Activated CD4-positive, alpha-beta T cell treated with anti-CD3 and anti-CD28 coated beads, Interleukin-2, Interleukin-4, amounts not matched to agents 100 ng/mL and 50 ng/mL, durations not matched to agents 16 hours and 8 hours (primary cell): Measurements from ENCODE around the gene SUPT3H.
"Not testable (repeated sequence)": the region's sequence is repeated elsewhere in the genome, so short reads cannot be mapped to it uniquely, and the experiment has no call there.

ENCODE experiments used
- DNase-seq: peaks from one replicate; pipeline ENCODE4 v3.0.0-alpha.2; 2020; ENCODE audit warnings: low spot score

Gene SUPT3H

DNA sequence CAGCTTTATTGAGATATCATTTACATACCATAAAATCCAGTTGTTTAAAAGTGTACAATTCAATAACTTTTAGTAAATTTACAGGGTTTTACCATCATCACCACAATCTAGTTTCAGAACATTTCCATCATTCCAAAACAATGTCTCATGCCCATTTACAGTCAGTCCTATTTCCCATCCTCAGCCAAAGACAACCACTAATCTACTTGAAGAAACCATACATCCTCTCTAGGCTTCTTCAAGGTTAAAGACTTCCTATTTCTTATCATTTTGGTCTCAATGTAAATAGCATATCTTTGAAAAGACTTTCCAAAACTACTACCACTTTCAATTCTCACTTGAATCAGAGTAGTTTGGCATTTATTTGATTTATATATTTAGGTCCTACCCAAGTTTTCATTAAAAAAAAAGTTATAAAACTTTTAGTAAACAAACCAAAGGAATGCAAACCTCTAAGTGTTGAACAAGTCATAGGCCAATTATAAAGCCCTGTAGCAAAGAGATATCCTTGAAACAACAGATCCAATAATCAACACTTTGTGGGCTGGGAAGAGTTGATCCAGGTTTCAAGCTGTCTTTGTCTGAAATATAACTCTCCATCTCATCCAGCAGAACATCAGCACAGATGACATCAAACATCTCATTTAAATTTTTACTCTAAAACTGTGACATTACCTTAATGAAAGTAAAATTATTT, 260.9 kb downstream of the SUPT3H start:
- peak; percentile 25 for DNase-seq

DNA sequence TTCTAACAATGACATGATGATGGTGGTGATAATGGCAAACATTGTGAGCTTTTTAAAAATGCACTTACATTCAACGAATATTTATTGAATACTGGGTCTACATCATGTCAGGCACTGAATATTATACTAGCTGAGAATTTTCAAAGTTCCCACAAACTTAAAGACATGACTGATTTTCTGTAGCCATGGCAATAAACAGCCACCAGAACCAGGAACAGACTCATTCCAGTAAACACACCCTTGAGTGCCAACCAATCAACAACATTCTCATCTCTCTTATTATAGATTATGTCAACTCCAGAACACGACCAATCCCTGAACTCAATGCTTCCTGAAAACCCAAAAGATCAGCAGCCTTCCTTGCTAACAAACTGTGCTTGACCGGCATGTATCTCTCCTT, 262.0 kb downstream of the SUPT3H start:
- no peak for DNase-seq

DNA sequence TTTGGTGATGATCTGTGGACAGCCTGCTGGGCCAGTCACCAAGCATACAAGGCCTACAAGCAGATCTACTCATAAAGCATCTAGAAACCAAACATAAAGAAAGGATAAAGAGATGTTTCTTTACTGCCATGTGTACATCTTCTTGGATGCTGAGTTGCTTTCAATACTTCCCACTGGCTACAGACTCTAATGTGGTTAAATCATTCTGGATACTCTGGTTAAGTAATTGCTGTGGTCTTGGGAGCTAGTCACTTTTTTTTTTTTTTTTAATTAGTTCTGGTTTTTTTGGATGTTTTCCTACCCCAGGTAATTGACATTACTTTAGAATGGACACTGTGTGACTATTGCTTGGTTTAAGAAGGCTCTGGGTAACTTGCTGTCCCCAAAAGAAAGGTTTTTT, 265.0 kb downstream of the SUPT3H start:
- no peak for DNase-seq

DNA sequence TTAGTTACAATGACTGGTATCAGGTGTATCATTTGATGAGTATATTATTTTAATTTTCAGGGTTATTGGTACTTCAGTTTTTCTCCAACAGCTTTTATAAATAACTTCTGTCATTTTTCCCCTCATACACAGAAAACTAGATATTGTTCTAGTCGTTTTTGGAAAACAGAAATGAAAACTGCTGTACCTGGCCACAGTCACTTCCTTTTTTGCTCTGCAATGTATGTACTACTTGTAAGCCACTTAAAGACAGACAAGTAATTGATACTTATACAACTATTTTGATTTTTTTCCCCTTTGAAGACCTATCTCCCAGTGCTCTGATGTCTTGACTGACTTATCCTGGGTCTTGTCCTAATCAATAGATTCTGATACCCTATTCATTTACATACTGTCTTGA, 268.2 kb downstream of the SUPT3H start:
- no peak for DNase-seq

DNA sequence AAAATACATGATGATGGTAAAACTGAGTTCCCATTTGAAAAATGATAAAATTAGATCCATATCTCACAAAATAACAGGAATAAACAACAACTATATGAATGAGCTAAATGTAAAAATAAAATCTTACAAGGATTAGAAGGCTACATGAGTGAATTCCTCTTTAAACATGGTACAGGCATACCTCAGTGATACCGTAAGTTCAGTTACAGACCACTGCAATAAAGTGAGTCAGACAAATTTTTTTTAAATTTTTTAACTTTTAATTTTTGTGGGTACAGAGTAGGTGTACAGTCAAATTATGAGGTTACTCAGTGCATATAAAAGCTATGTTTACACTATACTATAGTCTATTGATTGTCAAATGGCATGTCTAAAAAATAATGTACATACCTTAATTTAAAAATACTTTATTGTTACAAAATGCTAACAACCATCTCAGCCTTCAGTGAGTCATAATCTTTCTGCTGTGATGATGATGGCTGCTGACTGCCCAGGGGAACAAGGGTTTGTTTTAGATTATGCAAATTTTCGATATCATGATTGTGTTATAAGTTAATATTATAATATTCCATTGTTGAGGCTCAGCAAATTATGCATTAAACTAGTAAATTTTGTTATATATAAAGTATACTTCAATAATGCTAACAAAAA, 272.4 kb downstream of the SUPT3H start:
- DNase-seq: no peak

DNA sequence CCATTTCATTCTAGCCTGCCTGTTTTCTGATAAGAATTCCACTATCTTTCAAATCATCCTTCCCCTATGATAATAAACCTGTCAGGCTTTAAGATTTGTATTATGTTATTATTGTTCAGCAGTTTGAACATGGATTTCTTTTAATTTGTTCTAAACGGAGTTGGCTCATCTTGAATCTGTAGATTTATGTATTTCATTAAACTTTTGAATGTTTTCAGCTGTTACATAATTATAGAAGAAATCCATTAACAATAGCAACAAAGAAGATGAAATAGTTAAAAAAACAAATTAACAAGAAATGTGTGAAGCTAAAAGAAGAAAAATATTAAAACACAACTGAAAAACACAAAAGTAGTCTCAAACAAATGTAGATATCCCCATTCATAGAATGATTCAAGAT, 273.3 kb downstream of the SUPT3H start:
- DNase-seq: no peak

DNA sequence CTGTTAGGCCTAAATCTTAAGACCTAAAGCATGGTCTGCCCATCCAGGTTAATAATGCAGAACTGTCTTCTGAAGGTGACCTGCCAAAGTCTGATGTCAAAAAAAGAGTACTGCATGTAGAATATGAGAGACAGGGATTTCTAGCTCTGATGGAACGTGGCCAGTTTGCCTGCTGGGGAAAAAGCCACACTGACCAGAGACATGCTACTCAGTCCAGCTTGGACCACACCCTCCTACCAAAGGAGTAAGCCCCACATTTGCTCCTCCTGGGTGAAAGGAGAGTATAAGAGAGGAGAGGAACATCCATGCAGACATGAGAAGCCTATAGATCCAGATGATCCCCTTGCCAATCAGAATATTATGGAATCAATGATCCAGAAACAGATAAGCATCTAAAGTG, 279.5 kb downstream of the SUPT3H start:
- no peak for DNase-seq

DNA sequence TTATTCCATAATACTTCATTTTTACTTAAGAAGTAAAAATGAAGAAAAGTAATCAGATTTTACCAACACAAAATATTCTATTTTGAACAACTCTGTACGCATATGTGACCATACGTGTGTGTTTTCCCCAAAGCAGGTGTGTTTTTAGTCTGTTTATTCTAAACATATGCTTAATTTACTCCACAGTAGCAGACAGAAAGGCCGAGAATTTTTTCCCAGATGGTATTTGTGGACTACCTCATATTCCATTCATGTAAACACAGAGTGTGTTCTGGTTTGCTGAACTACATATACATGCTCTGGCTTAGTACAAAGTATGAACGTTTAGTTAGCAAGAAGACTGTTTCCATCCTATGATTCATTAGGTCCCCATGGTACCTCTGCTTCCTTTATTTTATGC, 282.9 kb downstream of the SUPT3H start:
- no peak for DNase-seq

DNA sequence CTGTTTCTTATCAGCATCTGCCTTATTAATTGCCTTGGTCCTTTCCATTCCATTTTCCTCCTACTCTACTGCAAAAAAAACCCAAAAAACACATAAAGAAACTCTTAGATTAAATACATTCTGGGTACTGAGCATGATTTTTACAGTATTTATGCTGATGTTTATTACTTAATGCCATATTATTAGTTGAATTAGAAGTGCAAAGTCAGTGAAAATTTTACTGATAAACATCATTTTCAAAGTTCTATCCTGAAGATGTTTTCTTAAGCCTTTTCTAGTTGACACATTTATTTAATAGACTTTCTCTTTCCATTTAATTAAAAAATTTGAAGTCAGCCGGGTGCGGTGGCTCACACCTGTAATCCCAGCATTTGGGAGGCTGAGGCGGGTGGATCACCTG, 285.6 kb downstream of the SUPT3H start:
- no peak for DNase-seq

DNA sequence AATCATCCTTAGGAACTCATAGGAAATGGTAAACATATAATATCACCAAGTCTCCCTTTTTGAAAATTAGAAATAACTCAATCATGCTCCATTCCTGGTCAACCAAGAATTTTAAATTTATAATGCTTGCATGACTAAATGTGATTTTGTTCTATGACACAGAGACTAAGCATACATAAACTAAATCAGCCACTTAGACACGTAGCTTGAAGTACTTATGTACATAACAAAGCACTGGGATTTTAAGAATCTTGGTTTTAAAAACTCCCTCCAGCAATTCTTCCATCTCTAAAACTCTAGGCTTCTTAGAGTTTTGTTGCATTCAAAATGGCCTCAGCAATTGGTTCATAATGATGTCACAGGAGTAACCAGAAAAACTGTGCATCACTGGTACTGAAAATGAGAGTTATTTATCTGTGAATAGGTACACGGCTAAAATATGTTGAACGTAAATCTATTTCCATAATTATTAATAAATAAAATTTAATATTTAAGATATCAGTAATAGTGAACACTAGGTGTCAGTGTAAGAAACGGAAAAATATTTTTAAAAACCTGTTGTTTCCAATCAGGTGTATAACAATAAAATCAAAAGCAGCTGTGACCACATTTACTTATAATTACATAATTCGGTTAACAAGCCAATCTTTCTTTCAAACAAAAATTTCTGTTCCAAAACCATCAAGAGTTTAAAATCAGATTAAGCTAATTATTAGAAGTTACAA, 291.2 kb downstream of the SUPT3H start:
- no peak for DNase-seq

DNA sequence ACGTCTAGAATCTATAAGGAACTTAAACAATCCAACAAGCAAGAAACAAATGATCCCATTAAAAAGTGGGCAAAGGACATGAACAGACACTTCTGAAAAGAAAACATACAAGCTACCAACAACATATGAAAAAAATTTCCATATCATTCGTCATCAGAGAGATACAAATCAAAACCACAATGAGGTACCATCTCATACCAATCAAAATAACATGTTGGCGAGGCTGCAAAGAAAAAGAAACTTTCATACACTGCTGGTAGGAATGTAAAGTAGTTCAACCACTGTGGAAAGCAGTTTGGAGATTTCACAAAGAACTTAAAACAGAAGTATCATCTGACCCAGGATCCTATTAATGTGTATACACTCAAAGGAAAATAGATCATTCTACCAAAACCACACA, 293.5 kb downstream of the SUPT3H start:
- DNase-seq: no peak

DNA sequence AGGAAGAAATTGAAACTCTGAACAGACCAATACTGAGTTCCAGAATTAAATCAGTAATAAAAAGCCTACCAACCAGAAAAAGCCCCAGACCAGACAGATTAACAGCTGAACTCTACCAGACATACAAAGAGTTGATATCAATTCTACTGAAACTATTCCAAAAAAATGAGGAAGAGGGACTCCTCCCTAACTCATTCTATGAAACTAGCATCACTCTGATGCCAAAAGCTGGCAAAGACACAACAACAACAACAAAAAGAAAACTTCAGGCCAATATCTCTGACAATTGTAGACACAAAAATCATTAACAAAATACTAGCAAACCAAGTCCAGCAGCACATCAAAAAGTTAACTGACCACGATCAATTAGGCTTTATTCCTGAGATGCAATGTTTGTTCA, 295.6 kb downstream of the SUPT3H start:
- no peak for DNase-seq

DNA sequence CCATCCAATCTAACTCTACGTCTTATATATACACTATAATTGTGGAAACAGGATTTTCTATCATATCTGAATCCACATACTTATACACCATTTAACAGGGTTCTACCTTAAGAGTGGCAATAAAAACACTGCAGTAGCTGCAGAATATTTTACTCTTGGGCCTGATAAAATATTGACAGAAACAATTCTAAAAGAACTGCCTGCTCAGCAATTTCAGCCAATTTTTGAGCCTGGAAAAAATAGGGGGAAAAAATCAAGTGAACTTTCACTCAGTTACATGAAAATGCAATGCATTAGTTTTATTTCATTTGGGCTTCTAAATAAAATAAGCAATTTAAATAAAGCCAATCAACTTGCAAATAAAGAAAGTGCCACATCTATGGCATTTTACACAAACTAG, 296.1 kb downstream of the SUPT3H start:
- no peak for DNase-seq

DNA sequence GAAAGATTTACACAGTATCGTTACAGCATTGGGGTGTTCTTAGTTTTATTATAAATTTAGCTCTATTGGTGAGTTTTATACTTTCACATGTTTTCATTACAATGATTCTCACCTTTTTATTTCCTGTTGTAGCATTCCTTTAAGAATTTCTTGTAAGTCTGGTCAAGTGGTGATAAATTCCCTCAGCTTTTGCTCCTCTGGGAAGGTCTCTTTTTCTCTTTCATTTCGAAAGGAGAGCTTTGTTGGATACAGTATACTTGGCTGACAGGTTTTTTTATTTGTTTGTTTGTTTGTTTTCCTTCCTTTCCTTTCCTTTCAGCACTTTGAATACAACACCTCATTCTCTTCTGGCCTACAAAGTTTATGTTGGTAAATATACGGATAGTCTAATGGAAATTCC, 299.3 kb downstream of the SUPT3H start:
- DNase-seq: no peak

DNA sequence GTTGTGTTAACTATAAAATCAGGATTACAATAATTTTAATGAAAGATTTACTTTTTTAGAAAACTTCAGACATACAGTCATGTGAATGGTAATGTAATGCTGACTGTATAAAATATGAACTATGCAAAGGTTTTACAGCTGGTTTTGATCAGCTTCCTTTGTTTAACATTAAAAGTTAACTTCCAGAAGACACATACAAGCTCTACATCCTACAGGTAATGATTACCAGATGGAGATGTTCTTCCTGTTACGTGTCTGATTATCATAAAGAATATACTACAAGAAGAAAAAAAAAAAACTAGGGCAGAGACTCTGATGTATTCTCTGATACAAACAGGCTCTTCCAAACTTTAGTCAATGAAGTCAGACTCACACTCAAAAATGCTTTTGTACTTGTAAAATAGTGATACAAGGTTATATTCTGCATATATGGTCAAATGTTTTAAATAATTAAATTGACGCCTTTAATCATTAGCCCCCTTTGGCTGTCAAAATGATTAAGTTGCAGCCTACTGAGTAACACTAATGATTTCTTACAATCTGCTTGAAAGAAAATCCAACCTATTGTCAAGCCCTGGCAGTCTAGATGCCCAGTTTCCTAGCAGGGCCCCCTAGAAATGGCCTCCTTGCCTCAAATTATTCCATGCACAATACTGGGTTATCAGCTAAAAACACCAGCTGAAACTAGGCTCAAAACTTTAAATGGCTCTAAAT, 301.4 kb downstream of the SUPT3H start:
- no peak for DNase-seq

DNA sequence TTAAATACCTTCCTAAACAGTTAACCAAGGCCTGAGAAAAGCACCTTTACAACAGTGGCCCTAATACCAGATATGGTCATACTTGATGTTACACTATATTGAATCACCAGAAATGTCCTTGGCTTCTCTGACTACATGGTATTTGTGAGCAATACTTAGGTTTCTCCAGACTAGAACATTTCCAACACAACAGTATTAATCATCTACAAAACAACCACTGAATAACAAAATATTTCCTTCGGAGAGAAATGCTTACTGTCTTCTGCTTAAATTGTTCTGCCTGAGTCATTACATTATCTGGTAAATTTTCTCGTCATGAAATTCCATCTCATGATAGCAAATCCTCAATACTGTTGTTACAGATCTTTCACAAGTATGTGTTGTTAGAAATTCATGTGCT, 302.5 kb downstream of the SUPT3H start:
- DNase-seq: no peak

DNA sequence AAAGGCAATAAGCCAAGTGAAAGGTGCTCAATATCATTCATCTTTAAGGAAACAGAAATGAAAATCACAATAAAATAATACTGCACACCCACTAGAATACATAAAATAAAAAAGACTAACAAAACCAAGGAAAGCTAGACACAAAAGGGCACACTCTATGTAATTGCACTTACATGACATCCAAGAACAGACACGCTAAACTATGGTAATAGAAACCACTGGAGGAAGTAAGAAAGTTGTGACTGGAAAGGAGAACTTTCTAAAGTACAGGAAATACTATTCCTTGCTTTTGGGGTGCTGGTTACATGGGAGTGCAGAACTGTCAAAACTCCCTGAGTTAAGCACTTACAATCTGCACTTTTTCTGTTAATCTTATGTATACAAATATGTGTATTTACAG, 303.3 kb downstream of the SUPT3H start:
- no peak for DNase-seq

DNA sequence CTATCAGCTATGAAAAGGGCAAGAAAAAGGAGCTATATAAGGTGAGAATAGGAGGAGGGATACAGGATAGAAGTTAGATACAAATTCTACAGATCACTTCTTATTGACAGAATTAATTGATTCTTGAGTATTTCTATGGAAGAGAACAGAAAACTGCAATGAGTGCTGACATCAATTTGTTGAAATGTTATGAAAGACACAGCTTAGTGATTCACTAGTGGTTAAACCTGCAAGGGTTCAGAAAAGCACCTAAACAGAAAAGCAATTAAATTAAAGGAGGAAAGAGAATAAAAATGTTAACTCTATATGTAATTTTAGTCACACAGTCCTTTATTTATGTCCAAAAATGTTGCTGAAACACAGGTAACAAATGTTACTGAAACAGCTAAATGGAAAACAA, 304.0 kb downstream of the SUPT3H start:
- no peak for DNase-seq

DNA sequence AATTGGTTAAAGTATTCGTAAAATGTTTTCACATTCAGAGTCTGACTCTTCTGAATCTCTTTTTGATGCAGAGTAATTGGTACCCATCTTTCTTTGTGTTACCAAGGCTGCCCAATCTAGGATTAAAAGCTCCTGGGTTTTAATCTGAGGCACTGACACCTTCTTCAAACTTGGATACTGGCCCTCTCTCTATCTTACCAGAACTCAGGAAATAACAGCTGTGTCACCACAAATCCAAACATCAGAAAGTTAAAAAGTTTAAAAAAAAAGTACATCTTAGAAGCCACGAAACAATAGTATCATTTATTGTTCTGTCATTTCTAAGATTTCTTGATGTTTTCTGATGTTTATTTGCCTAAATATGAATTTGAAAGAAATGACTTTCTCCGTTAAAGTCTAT, 305.1 kb downstream of the SUPT3H start:
- no peak for DNase-seq

DNA sequence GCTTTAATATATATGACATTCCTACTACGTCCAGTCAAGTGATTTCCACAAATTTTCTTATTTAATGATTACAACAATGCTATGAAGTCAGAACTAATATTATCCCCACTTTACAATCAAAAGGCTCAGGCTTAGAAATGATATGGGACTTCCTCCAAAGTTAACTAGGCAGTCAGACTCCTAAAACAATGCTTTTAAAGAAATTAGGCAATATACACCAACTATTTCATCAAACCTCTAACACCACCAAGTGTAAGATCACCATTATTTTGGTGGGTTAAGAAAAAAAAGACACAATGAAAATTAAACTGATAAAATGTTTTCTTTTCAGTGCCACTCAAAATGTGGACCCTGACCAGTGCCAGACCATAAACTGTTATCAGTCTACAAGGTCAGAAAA, 305.7 kb downstream of the SUPT3H start:
- DNase-seq: no peak

DNA sequence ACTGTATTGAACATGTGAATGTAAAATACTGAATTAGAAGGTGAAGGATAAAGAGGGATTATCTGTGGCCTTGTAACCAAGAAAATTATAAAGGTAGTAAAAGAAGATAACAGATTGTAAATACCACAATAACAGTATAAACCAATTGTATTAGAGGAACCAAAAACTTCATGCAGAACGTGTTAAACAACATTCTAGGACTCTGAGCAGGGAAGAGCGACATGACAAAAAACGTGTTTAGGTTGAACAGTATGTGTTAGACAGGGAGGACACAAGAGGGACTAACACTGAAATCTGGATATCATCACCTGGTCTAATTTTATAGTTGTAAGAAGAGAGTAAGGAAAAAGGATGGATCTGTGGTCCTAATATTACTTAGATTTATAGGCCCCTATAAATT, 308.6 kb downstream of the SUPT3H start:
- no peak for DNase-seq

DNA sequence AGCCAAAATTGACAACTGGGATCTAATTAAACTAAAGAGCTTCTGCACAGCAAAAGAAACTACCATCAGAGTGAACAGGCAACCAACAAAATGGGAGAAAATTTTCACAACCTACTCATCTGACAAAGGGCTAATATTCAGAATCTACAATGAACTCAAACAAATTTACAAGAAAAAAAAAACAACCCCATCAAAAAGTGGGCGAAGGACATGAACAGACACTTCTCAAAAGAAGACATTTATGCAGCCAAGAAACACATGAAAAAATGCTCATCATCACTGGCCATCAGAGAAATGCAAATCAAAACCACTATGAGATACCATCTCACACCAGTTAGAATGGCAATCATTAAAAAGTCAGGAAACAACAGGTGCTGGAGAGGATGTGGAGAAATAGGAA, 310.3 kb downstream of the SUPT3H start:
- DNase-seq: not testable (repeated sequence)

DNA sequence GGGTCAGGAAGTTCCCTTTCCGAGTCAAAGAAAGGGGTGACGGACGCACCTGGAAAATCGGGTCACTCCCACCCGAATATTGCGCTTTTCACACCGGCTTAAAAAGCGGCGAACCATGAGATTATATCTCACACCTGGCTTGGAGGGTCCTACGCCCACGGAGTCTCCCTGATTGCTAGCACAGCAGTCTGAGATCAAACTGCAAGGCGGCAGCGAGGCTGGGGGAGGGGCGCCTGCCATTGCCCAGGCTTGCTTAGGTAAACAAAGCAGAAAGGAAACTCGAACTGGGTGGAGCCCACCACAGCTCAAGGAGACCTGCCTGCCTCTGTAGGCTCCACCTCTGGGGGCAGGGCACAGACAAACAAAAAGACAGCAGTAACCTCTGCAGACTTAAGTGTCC, 315.1 kb downstream of the SUPT3H start:
- not testable (repeated sequence) for DNase-seq
